ENCODE results near the gene SYNE2. TPM values are rescaled to one million over a fixed set of nuclear protein-coding genes. Genes with fewer than 3 reads are reported as not detected.

The SYNE2 gene
- total RNA-seq, 2 donors from 2014 or later, result 104 to 390 TPM

GRCh38 chr14:63993992-63994391 lies 141.2 kb downstream of the SYNE2 start:
- H3K27ac ChIP-seq, result no peak overlapping the region
- DNase-seq (ENCODE audit: low spot score), result no peak
- no peaks in the 10 kb centered on the region for H3K4me1 ChIP-seq (replicated peaks)
- TF ChIP-seq CTCF (IDR thresholded peaks at IDR 0.05), result peak in 2 of 4 experiments; percentile 23 to 31
- no peak for TF ChIP-seq POLR2AphosphoS5 (IDR thresholded peaks at IDR 0.05)
- TF ChIP-seq POLR2A (IDR thresholded peaks at IDR 0.05), result no peak
- H3K36me3 ChIP-seq, result no peaks in the 10 kb centered on the region
- intact Hi-C loops (cut with DNase I), result loop anchor here (10.0 kb wide), 2 partner anchors 139 to 189 kb away; partner anchors contain the start of gene SYNE2
- WGBS, result 51% methylated on average over 3 of the region's 3 CpGs
- no peak overlapping the region for H3K4me3 ChIP-seq
- H3K9me3 ChIP-seq, result no peaks in the 10 kb centered on the region
- H3K27me3 ChIP-seq (replicated peaks; ENCODE audit: insufficient read depth), result no peaks in the 10 kb centered on the region

- Histone ChIP-seq H3K27ac (no peak overlapping the region), H3K4me1 (replicated peaks) (no peaks in the 10 kb centered on the region), H3K27me3 (replicated peaks; ENCODE audit: insufficient read depth) (no peaks in the 10 kb centered on the region), H3K4me3 (no peak overlapping the region), H3K36me3 (no peaks in the 10 kb centered on the region), H3K9me3 (no peaks in the 10 kb centered on the region)
- no peak for DNase-seq (ENCODE audit: low spot score)
- WGBS, result 53% methylated on average over 4 of the region's 4 CpGs
- no peak for TF ChIP-seq CTCF (IDR thresholded peaks at IDR 0.05)
- no peak for TF ChIP-seq POLR2A (IDR thresholded peaks at IDR 0.05)
- no peak for TF ChIP-seq POLR2AphosphoS5 (IDR thresholded peaks at IDR 0.05)
- intact Hi-C loops (cut with DNase I), result loop anchor here (10.0 kb wide), 2 partner anchors 140 to 190 kb away; partner anchors contain the start of gene SYNE2
These were observed 142.5 kb downstream of the SYNE2 start for GRCh38 chr14:63995285-63995684.

- Histone ChIP-seq H3K27ac (no peak overlapping the region), H3K36me3 (no peaks in the 10 kb centered on the region), H3K4me1 (replicated peaks) (no peaks in the 10 kb centered on the region), H3K9me3 (no peaks in the 10 kb centered on the region), H3K27me3 (replicated peaks; ENCODE audit: insufficient read depth) (no peaks in the 10 kb centered on the region), H3K4me3 (no peak overlapping the region)
- DNase-seq (ENCODE audit: low spot score), result no peak
- intact Hi-C loops (cut with DNase I), result loop anchor here (10.0 kb wide), 2 partner anchors 141 to 191 kb away; partner anchors contain the start of gene SYNE2
- 82% methylated on average over 4 of the region's 4 CpGs for WGBS
- TF ChIP-seq POLR2AphosphoS5 (IDR thresholded peaks at IDR 0.05), result no peak
- TF ChIP-seq POLR2A (IDR thresholded peaks at IDR 0.05), result no peak
- no peak for TF ChIP-seq CTCF (IDR thresholded peaks at IDR 0.05)
These were observed 143.2 kb downstream of the SYNE2 start for GRCh38 chr14:63996016-63996415.

GRCh38 chr14:63996625-63997220 lies 143.9 kb downstream of the SYNE2 start:
- Histone ChIP-seq H3K4me3 (no peak overlapping the region), H3K9me3 (no peaks in the 10 kb centered on the region), H3K27ac (no peak overlapping the region), H3K4me1 (replicated peaks) (no peaks in the 10 kb centered on the region), H3K27me3 (replicated peaks; ENCODE audit: insufficient read depth) (no peaks in the 10 kb centered on the region), H3K36me3 (no peaks in the 10 kb centered on the region)
- TF ChIP-seq POLR2AphosphoS5 (IDR thresholded peaks at IDR 0.05) (no peak), POLR2A (IDR thresholded peaks at IDR 0.05) (no peak), CTCF (IDR thresholded peaks at IDR 0.05) (no peak)
- no peak for DNase-seq (ENCODE audit: low spot score)
- 91% methylated on average over 10 of the region's 10 CpGs for WGBS
- intact Hi-C loops (cut with DNase I), result loop anchor here (10.0 kb wide), 2 partner anchors 142 to 192 kb away; partner anchors contain the start of gene SYNE2

GRCh38 chr14:64000749-64001148 lies 147.9 kb downstream of the SYNE2 start:
- Histone ChIP-seq H3K36me3 (no peaks in the 10 kb centered on the region), H3K27me3 (replicated peaks; ENCODE audit: insufficient read depth) (no peaks in the 10 kb centered on the region), H3K4me1 (replicated peaks) (no peaks in the 10 kb centered on the region), H3K27ac (no peak overlapping the region), H3K4me3 (no peak overlapping the region), H3K9me3 (no peaks in the 10 kb centered on the region)
- intact Hi-C loops (cut with DNase I), result no loop called here
- no peak for TF ChIP-seq CTCF (IDR thresholded peaks at IDR 0.05)
- no peak for TF ChIP-seq POLR2A (IDR thresholded peaks at IDR 0.05)
- TF ChIP-seq POLR2AphosphoS5 (IDR thresholded peaks at IDR 0.05), result no peak
- DNase-seq (ENCODE audit: low spot score), result no peak
- WGBS, result 79% methylated on average over 1 of the region's 1 CpG

All from prostate gland (tissue), 2 donors.